Hindlimb muscle (tissue), 1 donor: ENCODE measurements around the gene CYB5R4. TPM values are rescaled to one million over a fixed set of nuclear protein-coding genes. Genes with fewer than 3 reads are reported as not detected.
A peak's percentile ranks its signal among the peaks of the same experiment; 100 is the strongest.
"Not testable (repeated sequence)": the region's sequence is repeated elsewhere in the genome, so short reads cannot be mapped to it uniquely, and the experiment has no call there.

Experiments
- DNase-seq: peaks from one replicate; pipeline ENCODE4 v3.0.0-alpha.2; 2013
- polyA plus RNA-seq: library from polyadenylated mRNA; unstranded; fragments of 120-200 nt; gene quantifications from one replicate; pipeline ENCODE4 v1.2.1, GENCODE V29; 2013; ENCODE audit not compliant: insufficient read length

Gene CYB5R4
- polyA plus RNA-seq, 1 donor = 11.9 TPM

GRCh38 chr6:83862776-83863471 lies 3.4 kb downstream of the CYB5R4 start:
- DNase-seq = no peak

- DNase-seq = no peak
Observed at GRCh38 chr6:83867043-83867442, 7.6 kb downstream of the CYB5R4 start.

- DNase-seq = no peak
Observed at GRCh38 chr6:83867527-83868161, 8.2 kb downstream of the CYB5R4 start.

- DNase-seq = no peak
Observed at GRCh38 chr6:83868639-83869038, 9.2 kb downstream of the CYB5R4 start.

- no peak for DNase-seq
Observed at GRCh38 chr6:83870649-83871048, 11.2 kb downstream of the CYB5R4 start.

- DNase-seq = no peak
Observed at GRCh38 chr6:83872386-83873118, 13.1 kb downstream of the CYB5R4 start.

- no peak for DNase-seq
Observed at GRCh38 chr6:83873869-83874268, 14.4 kb downstream of the CYB5R4 start.

GRCh38 chr6:83875843-83876242 lies 16.4 kb downstream of the CYB5R4 start:
- DNase-seq = no peak

GRCh38 chr6:83878902-83879644 lies 19.6 kb downstream of the CYB5R4 start:
- no peak for DNase-seq

- DNase-seq = no peak
Observed at GRCh38 chr6:83879746-83880145, 20.3 kb downstream of the CYB5R4 start.

GRCh38 chr6:83883240-83883639 lies 23.8 kb downstream of the CYB5R4 start:
- no peak for DNase-seq

GRCh38 chr6:83884523-83884922 lies 25.0 kb downstream of the CYB5R4 start:
- peak; percentile 24 for DNase-seq

GRCh38 chr6:83885984-83886383 lies 26.5 kb downstream of the CYB5R4 start:
- DNase-seq = no peak

GRCh38 chr6:83889621-83890020 lies 30.1 kb downstream of the CYB5R4 start:
- no peak for DNase-seq

GRCh38 chr6:83890520-83890919 lies 31.0 kb downstream of the CYB5R4 start:
- no peak for DNase-seq

GRCh38 chr6:83891586-83891985 lies 32.1 kb downstream of the CYB5R4 start:
- no peak for DNase-seq

- DNase-seq = no peak
Observed at GRCh38 chr6:83893024-83893423, 33.5 kb downstream of the CYB5R4 start.

GRCh38 chr6:83897094-83897493 lies 37.6 kb downstream of the CYB5R4 start:
- not testable (repeated sequence) for DNase-seq

- DNase-seq = no peak
Observed at GRCh38 chr6:83901624-83902023, 42.1 kb downstream of the CYB5R4 start.

- DNase-seq = no peak
Observed at GRCh38 chr6:83904395-83904794, 44.9 kb downstream of the CYB5R4 start.

GRCh38 chr6:83905648-83906047 lies 46.2 kb downstream of the CYB5R4 start:
- no peak for DNase-seq

- DNase-seq = not testable (repeated sequence)
Observed at GRCh38 chr6:83907623-83908390, 48.3 kb downstream of the CYB5R4 start.
